GM19193 (cell line): Measurements from ENCODE around the gene MRPL16.

Experiments used
- POLR2A ChIP-seq: IDR thresholded peaks from 4 replicates; pipeline ENCODE4 v1.6.1; 2011; ENCODE audit not compliant: insufficient read depth, insufficient read length; ENCODE audit errors: extremely low read depth

Gene MRPL16

DNA sequence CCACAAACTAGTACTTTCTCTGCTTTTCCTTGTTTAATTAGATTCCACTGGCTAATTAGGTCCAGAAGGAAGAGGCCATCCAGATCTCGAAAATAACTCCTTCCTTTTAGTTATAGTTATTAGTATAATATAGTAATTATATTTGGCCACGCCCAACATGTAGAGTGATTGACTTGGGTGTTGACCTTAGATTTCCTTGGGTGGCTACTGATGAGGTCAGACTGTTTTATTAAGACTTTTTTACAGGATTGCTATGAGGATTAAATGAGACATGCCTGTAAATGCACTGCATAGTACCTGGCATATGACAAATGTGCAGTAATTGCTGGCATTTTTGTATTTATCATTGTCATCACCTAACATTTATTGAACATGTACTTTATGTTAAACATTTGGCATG is 28.5 kb downstream of the MRPL16 start:
- TF ChIP-seq POLR2A: no peak

DNA sequence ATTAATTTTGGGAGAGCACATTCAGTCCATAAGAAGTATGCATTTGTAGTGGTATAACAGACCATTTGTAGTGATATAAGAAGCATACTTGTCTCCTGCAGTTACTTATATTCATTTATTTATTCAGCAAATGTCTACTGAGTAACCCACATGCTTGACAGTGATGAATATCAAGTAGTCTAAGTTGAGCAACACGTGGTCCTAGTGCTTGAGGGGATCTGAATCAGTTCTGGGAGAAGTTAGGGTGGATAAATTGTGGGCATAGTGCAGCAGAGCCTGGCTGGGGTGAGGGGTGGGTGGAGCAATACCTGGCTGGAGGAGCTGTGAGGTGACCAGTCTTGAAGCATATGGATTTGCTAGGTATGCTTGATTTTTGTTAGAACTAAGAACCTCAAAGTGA is 31.1 kb downstream of the MRPL16 start:
- TF ChIP-seq POLR2A: no peak

- no peak for TF ChIP-seq POLR2A
Measured at GRCh38 chr11:59778122-59778521, 32.5 kb downstream of the MRPL16 start.

- TF ChIP-seq POLR2A: no peak
Measured at GRCh38 chr11:59777104-59777503, 33.5 kb downstream of the MRPL16 start.

DNA sequence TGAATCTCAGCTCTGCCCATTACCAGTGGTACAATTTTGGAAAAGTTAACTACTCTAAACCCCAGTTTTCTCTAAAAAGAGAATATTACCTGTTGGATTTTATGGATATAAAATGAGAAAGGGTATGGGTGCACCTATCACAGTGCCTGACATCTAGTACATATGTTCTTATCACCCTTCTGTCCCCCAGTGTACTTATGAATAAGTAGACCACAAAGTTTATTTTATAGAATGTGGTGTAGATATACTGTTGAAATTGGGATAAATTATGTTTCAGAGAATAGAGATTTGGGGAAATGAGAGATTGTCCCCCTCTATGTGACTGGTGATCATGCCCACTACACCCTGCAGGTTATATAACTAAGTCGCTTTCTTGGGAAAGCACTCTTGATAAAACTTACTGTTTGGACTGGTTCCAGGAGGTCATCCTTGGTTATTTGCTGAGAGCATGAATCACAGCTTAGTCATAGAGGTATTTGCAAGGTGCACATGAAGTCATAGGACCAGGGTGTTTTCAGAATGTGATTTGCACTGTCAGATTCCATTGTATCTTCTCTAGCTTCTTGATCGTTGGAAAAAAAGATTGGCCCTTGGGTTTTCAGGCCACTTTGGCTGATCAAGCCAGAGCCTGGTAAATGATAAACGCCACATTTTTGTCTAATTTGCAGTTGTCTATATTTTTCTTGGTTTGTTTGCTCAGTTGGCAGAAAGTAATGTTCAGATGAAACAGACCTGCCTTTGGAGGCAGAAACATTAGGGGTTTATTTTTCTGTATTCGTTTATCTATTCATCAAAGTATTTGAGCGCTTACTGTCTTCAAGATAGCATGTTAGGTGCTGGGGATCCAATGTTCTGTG is 34.1 kb downstream of the MRPL16 start:
- no peak for TF ChIP-seq POLR2A

DNA sequence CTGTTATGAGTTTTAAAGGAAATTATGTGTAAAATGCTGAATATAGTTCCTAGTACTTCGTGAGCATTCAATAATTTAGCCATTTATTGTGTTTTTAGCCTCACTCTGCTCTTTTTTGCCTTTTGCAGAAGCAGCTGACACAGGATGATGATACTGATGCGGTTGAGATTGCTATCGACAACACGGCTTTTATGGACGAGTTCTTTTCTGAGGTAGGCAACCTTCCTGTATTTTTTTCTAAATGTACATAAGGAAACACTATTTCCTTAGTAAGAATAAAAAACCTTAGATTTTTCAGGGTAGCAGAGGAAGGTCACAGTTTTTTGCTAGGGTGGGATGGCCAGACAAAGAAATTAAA is 37.5 kb downstream of the MRPL16 start:
- no peak for TF ChIP-seq POLR2A

GRCh38 chr11:59771605-59772004 is 39.0 kb downstream of the MRPL16 start:
- TF ChIP-seq POLR2A: no peak

DNA sequence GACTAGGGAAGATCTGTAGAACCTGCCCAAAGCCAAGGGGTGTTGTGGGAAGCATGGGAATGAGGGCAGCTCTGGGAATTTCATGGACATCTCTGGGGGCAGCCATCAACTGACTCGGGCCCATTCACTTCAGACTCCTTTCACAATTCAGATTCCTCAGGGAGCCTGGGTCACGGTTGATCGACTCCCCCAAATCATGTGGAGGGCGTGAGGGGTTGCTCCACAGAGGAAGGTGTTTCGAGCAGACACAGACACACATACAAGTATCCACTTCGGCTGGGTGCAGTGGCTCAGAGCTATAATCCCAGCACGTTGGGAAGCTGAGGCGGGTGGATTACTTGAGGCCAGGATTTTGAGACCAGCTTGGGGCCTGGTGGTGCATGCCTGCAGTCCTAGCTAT is 39.7 kb downstream of the MRPL16 start:
- TF ChIP-seq POLR2A: no peak

- TF ChIP-seq POLR2A: no peak
Measured at GRCh38 chr11:59770319-59770718, 40.3 kb downstream of the MRPL16 start.

- TF ChIP-seq POLR2A: no peak
Measured at GRCh38 chr11:59769828-59770227, 40.8 kb downstream of the MRPL16 start.

DNA sequence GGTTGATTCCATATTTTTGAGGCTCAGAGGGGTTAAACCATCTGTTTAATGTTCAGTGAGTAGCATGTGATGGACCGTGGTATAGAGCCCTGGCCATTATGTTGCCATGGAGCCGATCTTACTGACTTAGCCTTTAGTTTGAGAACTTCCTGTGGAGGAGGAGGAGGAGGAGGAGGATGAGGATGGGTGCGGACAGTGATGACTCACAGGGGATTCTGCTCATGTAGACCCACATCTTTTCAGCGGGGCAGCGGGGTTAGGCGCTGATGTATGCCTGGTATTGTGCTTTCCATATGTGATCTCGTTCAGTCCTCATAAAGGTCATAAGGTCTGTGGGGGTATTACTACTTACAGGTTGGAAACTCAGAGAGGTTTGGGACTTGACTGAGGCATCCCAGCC is 41.5 kb downstream of the MRPL16 start:
- no peak for TF ChIP-seq POLR2A

- TF ChIP-seq POLR2A: no peak
Measured at GRCh38 chr11:59767225-59767611, 43.4 kb downstream of the MRPL16 start.

DNA sequence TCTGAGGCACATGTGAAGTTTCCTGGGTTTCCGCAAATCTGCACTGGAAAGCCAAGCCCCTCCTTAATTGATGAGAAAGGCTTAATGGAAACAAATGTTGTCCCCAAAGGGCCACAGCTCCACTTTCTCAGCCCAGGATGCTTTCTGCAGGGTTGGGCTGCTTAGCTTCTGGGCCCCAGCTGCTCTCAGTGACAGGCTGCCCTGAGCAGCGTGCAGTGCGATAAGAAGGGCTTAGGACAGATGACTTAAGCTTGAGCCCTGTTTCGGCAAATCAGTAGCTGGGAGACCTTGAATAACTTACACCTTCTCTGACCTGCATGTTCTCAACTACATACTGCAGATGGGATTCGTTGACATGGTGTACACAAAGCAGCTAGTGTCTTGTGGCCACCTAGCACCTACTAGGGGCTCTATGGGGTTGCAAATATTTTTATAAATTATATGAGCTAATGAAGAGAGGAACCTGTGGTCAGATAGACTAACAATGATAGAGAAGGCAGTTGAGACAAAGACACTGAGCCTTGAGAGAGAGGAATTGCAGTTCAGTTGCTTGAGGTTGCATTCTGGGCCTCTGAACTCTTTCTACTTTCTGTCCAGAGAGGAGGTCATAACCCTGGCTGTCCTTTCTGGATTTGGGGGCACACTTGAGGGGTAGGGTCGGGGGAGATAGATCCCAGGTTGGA is 43.9 kb downstream of the MRPL16 start:
- TF ChIP-seq POLR2A: no peak

GRCh38 chr11:59765068-59765735 is 45.4 kb downstream of the MRPL16 start:
- TF ChIP-seq POLR2A: no peak

DNA sequence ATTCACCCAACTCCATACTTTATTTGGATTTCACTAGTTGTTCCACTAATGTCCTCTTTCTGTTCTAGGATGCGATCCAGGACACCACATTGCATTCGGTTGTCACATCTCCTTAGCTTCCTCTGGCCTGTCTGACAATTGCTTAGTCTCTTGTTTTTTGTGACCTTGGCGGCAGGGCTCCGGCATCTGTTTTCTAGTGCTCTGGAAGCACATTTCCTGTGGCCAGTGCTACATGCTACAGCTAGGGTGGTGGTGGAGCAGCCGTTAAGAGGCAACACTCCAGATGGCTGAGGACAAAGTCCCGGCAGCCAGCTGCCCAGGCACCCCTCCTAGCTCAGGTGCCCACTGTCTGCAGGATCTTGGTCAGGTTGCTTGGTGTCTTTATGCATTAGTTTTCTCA is 48.6 kb downstream of the MRPL16 start:
- TF ChIP-seq POLR2A: no peak

- TF ChIP-seq POLR2A: no peak
Measured at GRCh38 chr11:59760771-59761170, 49.8 kb downstream of the MRPL16 start.

GRCh38 chr11:59759900-59760299 is 50.7 kb downstream of the MRPL16 start:
- no peak for TF ChIP-seq POLR2A
